C4-2B (cell line): Measurements from ENCODE around the gene PCDHA8.
"Not testable (repeated sequence)": the region's sequence is repeated elsewhere in the genome, so short reads cannot be mapped to it uniquely, and the experiment has no call there.

Source experiments
- H3K27ac ChIP-seq: fragments of 450-650 bp; 2 replicates; pipeline ENCODE4 v1.5.1; 2017
- ZFX ChIP-seq: fragments of 450-650 bp; IDR thresholded peaks from 2 replicates; pipeline ENCODE4 v1.6.1; 2017
- TF ChIP-seq, protein P1 (sequence below): fragments of 450-650 bp; conservative IDR thresholded peaks from 2 replicates; pipeline ENCODE4 v1.5.1; 2017; ENCODE audit warnings: mild to moderate bottlenecking

Gene PCDHA8

DNA sequence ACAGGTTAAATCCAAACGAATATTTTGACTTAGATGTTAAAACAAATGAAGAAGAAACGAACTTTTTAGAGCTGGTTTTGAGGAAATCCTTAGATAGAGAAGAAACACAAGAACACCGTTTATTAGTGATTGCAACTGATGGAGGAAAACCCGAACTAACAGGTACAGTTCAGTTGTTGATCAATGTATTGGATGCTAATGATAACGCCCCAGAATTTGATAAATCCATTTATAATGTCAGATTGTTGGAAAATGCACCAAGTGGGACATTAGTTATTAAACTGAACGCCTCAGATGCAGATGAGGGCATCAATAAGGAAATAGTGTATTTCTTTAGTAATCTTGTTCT, 18.7 kb upstream of the PCDHA8 start:
- no peak overlapping the region for H3K27ac ChIP-seq
- TF ChIP-seq, protein P1, sequence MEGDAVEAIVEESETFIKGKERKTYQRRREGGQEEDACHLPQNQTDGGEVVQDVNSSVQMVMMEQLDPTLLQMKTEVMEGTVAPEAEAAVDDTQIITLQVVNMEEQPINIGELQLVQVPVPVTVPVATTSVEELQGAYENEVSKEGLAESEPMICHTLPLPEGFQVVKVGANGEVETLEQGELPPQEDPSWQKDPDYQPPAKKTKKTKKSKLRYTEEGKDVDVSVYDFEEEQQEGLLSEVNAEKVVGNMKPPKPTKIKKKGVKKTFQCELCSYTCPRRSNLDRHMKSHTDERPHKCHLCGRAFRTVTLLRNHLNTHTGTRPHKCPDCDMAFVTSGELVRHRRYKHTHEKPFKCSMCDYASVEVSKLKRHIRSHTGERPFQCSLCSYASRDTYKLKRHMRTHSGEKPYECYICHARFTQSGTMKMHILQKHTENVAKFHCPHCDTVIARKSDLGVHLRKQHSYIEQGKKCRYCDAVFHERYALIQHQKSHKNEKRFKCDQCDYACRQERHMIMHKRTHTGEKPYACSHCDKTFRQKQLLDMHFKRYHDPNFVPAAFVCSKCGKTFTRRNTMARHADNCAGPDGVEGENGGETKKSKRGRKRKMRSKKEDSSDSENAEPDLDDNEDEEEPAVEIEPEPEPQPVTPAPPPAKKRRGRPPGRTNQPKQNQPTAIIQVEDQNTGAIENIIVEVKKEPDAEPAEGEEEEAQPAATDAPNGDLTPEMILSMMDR: peak; percentile 72
- no peak for TF ChIP-seq ZFX

DNA sequence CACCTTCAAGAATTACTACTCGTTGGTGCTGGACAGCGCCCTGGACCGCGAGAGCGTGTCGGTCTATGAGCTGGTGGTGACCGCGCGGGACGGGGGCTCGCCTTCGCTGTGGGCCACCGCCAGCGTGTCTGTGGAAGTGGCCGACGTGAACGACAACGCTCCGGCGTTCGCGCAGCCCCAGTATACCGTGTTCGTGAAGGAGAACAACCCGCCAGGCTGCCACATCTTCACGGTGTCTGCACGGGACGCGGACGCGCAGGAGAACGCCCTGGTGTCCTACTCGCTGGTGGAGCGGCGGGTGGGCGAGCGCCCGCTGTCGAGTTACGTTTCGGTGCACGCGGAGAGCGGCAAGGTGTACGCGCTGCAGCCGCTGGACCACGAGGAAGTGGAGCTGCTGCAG, 18.0 kb upstream of the PCDHA8 start:
- not testable (repeated sequence) for H3K27ac ChIP-seq

DNA sequence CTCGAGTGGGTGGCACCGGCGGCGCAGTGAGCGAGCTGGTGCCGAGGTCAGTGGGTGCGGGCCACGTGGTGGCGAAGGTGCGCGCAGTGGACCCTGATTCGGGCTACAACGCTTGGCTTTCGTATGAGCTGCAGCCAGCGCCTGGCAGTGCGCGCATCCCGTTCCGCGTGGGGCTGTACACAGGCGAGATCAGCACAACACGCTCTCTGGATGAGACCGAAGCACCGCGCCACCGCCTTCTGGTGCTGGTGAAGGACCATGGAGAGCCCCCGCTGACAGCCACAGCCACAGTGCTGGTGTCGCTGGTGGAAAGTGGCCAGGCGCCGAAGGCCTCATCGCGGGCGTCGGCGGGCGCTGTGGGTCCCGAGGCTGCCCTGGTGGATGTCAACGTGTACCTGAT, 17.5 kb upstream of the PCDHA8 start:
- H3K27ac ChIP-seq: no peak overlapping the region
- TF ChIP-seq ZFX: no peak
- TF ChIP-seq, protein P1: no peak

DNA sequence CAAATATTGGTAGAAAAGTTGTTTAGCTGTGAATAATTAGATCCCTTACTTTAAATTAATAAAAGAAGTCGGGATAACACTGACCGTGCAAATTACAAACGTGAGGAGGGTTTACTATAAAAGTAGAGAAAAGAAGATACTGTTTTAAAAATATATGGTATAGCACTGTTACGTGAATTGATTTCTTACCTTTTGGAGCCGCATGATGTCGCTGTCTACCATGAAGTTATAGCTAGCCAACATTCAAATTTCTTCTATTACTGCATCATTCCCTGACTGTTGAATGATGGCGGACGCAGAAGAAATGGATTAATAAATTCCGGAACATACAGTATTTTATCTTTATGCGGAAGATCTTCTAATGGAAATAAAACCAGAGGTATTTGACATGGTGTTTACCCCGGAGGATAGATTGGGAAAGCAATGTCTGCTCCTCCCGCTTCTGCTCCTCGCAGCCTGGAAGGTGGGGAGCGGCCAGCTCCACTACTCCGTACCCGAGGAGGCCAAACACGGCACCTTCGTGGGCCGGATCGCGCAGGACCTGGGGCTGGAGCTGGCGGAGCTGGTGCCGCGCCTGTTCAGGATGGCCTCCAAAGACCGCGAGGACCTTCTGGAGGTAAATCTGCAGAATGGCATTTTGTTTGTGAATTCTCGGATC, 13.2 kb upstream of the PCDHA8 start, which contains the start of gene PCDHA6:
TSS of gene PCDHA6 (plus strand) at position 257 of the 658 bp plus-strand sequence. CDS start at position 389, 132 bp downstream.
- no peak within 1 kb of the TSS for H3K27ac ChIP-seq

GRCh38 chr5:140828362-140828737, 12.6 kb upstream of the PCDHA8 start:
- no peak for TF ChIP-seq ZFX
- TF ChIP-seq, protein P1: peak; percentile 36; the same call in 1 of the 2 replicates
- H3K27ac ChIP-seq: no peak overlapping the region

More for the DNA sequence above, 13.2 kb upstream of the PCDHA8 start, which contains the start of gene PCDHA6:
- TF ChIP-seq, protein P1: peak; percentile 49
- no peak for TF ChIP-seq ZFX

- H3K27ac ChIP-seq: not testable (repeated sequence)
Observed at GRCh38 chr5:140829511-140830501, 11.2 kb upstream of the PCDHA8 start.

DNA sequence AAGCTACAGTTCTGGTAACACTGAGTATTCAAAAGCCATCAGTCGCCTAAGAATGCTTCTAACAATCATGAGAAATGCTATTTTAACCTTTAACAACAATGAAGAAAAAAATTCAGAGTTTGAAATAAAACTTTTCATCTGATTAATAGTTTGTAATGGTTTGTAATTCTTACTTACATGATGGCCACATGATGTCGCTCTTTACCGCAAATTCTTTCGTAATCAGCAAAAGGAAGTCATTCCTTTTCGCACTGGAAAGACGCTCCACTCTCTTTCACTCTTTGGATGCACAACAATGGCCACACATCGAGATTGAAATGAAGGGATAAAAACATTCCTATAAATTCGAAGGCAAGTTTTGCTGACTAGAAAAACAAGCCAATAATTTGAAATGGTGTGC, 7.0 kb upstream of the PCDHA8 start, which contains the start of gene PCDHA7:
TSS of gene PCDHA7 (plus strand) at position 277 of the 400 bp plus-strand sequence. CDS start at position 392, 115 bp downstream.
- TF ChIP-seq, protein P1: peak; percentile 57
- TF ChIP-seq ZFX: no peak
- H3K27ac ChIP-seq: no peak within 1 kb of the TSS

DNA sequence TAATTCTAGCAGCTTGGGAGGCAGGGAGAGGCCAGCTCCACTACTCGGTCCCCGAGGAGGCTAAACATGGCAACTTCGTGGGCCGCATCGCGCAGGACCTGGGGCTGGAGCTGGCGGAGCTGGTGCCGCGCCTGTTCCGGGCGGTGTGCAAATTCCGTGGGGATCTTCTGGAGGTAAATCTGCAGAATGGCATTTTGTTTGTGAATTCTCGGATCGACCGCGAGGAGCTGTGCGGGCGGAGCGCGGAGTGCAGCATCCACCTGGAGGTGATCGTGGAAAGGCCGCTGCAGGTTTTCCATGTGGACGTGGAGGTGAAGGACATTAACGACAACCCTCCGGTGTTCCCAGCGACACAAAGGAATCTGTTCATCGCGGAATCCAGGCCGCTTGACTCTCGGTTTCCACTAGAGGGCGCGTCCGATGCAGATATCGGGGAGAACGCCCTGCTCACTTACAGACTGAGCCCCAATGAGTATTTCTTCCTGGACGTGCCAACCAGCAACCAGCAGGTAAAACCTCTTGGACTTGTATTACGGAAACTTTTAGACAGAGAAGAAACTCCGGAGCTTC, 6.5 kb upstream of the PCDHA8 start:
- TF ChIP-seq, protein P1: peak; percentile 36; the same call in 1 of the 2 replicates

More for the DNA sequence above, 6.5 kb upstream of the PCDHA8 start:
- H3K27ac ChIP-seq: not testable (repeated sequence)
